GM23248 (cell line): ENCODE data around the gene LTK. TPM values are rescaled to one million over a fixed set of nuclear protein-coding genes. Genes with fewer than 3 reads are reported as not detected.

Experiments used
- DNase-seq: peaks from one replicate; pipeline ENCODE4 v3.0.0-alpha.2; 2015
- H2AFZ ChIP-seq: fragments of 200-600 bp; sonication (generic); 2 replicates; pipeline ENCODE4 v1.6.1; 2016; ENCODE audit warnings: antibody characterized with exemption
- H3F3A ChIP-seq: fragments of 200-600 bp; sonication (generic); 2 replicates; pipeline ENCODE4 v1.6.1; 2016; ENCODE audit warnings: mild to moderate bottlenecking, antibody characterized with exemption, mixed run types; ENCODE audit not compliant: insufficient read depth
- H3K27ac ChIP-seq: fragments of 200-600 bp; sonication (generic); 2 replicates; pipeline ENCODE4 v1.5.1; 2016; ENCODE audit warnings: mild to moderate bottlenecking
- H3K27me3 ChIP-seq: fragments of 200-600 bp; sonication (generic); replicated peaks from 2 replicates; pipeline ENCODE4 v1.6.1; 2016; ENCODE audit warnings: mild to moderate bottlenecking; ENCODE audit not compliant: insufficient read depth
- H3K36me3 ChIP-seq: fragments of 200-600 bp; sonication (generic); 2 replicates; pipeline ENCODE4 v1.6.1; 2016; ENCODE audit warnings: low read depth, mild to moderate bottlenecking
- H3K4me1 ChIP-seq: fragments of 200-600 bp; sonication (generic); 2 replicates; pipeline ENCODE4 v1.6.1; 2016; ENCODE audit warnings: mild to moderate bottlenecking; ENCODE audit not compliant: insufficient read depth
- H3K4me2 ChIP-seq: fragments of 200-600 bp; sonication (generic); one replicate; pipeline ENCODE4 v1.6.1; 2016; ENCODE audit warnings: mild to moderate bottlenecking; ENCODE audit not compliant: unreplicated experiment
- H3K4me3 ChIP-seq: fragments of 200-600 bp; sonication (generic); 2 replicates; pipeline ENCODE4 v1.5.1; 2016; ENCODE audit warnings: mild to moderate bottlenecking
- H3K79me2 ChIP-seq: fragments of 200-600 bp; sonication (generic); 2 replicates; pipeline ENCODE4 v1.6.1; 2016; ENCODE audit warnings: mild to moderate bottlenecking; ENCODE audit not compliant: insufficient read depth
- H3K9ac ChIP-seq: fragments of 200-600 bp; sonication (generic); 2 replicates; pipeline ENCODE4 v1.6.1; 2016; ENCODE audit warnings: mild to moderate bottlenecking
- H3K9me2 ChIP-seq: fragments of 200-600 bp; sonication (generic); 2 replicates; pipeline ENCODE4 v1.6.1; 2016; ENCODE audit warnings: mixed run types, mild to moderate bottlenecking, moderate library complexity; ENCODE audit not compliant: insufficient read depth
- H3K9me3 ChIP-seq: fragments of 200-600 bp; sonication (generic); one replicate; pipeline ENCODE4 v1.6.1; 2017; ENCODE audit warnings: low read depth
- H4K20me1 ChIP-seq: fragments of 200-600 bp; sonication (generic); 2 replicates; pipeline ENCODE4 v1.6.0; 2016; ENCODE audit not compliant: insufficient read depth
- EZH2 ChIP-seq: fragments of 200-600 bp; sonication (generic); IDR thresholded peaks from 2 replicates; pipeline ENCODE4 v1.6.1; 2018; ENCODE audit warnings: antibody characterized with exemption, mild to moderate bottlenecking; ENCODE audit not compliant: insufficient read depth, poor library complexity, severe bottlenecking
- EZH2phosphoT487 ChIP-seq: fragments of 200-600 bp; sonication (generic); IDR thresholded peaks from 2 replicates; pipeline ENCODE4 v1.6.1; 2018; ENCODE audit warnings: antibody characterized with exemption, moderate library complexity, mild to moderate bottlenecking, low read depth; ENCODE audit not compliant: insufficient read depth
- WGBS, 2 experiments: methylation state at CpG; one replicate each; pipeline ENCODE4 v1.1.6; 2015 to 2017; ENCODE audit warnings: low lambda C conversion rate in 2 of 2, low coverage in 1 of 2; ENCODE audit errors: missing lambda C conversion rate in 2 of 2; 5-methylcytosine and 5-hydroxymethylcytosine counted together
- in situ Hi-C: fragments of 300-500 bp; cut with MboI; formaldehyde crosslinking; loops from 2 replicates; pipeline ENCODE4 v1.15.0; 2020
- polyA plus RNA-seq: library from polyadenylated mRNA; unstranded; fragments of >200 nt; fragmentation: Nextera tagmentation; extraction: Ambion mirVana; gene quantifications from 2 replicates; pipeline ENCODE4 v1.2.1, GENCODE V29; 2016
- total RNA-seq: library from RNA; depleted of rRNA; stranded (reverse); fragments of >200 nt; shearing (Covaris generic); gene quantifications from 2 replicates; pipeline ENCODE4 v1.2.3, GENCODE V29; 2014; rRNA removed

Gene LTK
- total and polyA plus RNA-seq, 2 experiments from 2014 or later, result not detected

DNA sequence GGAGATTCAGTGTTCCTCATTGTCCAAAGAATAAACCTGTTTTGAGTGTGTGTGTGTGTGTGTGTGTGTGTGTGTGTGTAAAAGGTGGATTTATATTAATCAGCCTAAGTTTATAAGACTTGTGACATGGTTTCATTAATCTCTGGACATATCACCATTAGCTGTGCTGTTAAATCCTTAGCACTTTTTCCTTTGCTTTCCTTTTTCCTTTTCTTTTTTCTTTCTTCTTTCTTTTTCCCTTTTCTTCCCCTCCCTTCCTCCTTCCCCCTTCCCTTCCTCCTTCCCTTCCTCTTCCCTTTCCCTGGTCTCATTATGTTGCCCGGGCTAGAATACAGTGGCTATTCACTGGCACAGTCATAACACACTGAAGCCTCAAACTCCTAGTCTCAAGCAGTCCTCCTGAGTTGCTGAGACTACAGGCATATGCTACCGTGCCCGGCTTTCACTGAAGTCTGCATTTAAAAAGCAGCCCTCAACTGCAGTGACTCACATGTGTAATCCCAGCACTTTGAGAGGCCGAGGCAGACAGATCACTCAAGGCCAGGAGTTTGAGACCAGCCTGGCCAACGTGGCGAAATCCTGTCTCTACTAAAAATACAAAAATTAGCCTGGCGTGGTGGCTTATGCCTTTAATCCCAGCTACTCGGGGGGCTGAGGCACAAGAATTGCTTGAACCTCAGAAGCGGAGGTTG, 48.6 kb downstream of the LTK start:
- H3K79me2 ChIP-seq, result 0 out of 2 replicates have a peak, but pooled peaks cover 14% of the 10 kb centered on the region
- in situ Hi-C loops, result no loop called here
- no peak overlapping the region for H3K4me3 ChIP-seq
- H3K27me3 ChIP-seq, result no peaks in the 10 kb centered on the region
- no peaks in the 10 kb centered on the region for H3K9me2 ChIP-seq
- TF ChIP-seq EZH2phosphoT487, result no peak
- TF ChIP-seq EZH2, result no peak
- H3K4me2 ChIP-seq, result no peak overlapping the region
- H3K36me3 ChIP-seq, result peaks cover 16% of the 10 kb centered on the region
- H3K27ac ChIP-seq, result no peak overlapping the region
- 96 to 99% methylated on average over 9 of the region's 9 CpGs for WGBS, 2 experiments
- H2AFZ ChIP-seq, result no peak overlapping the region
- no peaks in the 10 kb centered on the region for H4K20me1 ChIP-seq
- no peaks in the 10 kb centered on the region for H3K9me3 ChIP-seq
- no peak for DNase-seq
- no peaks in the 10 kb centered on the region for H3K4me1 ChIP-seq
- H3K9ac ChIP-seq, result no peak overlapping the region
- H3F3A ChIP-seq, result no peaks in the 10 kb centered on the region

DNA sequence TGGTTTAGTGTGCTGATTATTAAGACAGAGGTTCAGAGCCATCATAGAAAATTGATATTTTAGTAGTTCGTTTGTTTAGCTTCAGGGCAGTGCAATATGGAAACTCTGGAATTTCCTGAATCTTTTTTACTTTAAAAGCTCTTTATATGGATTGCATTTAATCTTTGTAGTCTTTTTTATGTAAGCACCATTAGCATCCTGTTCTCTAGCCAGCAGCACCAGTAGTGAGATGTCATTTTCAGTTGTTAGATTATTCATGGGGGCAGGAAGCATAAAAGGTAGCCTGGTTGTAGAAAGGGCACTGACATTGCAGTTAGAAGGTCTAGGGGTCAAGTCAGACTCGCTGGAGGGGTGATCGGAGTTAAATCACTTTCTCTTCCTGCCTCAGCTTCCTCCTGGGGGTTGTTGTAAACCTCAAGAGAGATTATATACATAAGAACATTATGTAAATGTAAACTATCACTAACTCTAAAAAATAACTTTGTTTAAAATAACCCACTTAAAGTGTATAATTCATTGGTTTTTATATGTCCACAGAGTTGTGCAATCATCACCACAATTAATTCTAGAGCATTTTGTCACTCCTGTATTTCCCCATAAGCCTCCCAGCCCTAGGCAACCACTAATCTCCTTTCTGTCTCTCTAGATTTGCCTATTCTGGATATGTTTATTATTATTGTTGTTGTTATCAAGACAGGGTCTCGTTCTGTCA, 51.4 kb downstream of the LTK start:
- H3K27ac ChIP-seq, result no peak overlapping the region
- no peaks in the 10 kb centered on the region for H3K9me2 ChIP-seq
- TF ChIP-seq EZH2phosphoT487 (no peak), EZH2 (no peak)
- peak; percentile 12 for DNase-seq
- H3K4me2 ChIP-seq, result no peak overlapping the region
- no peaks in the 10 kb centered on the region for H3K9me3 ChIP-seq
- H2AFZ ChIP-seq, result no peak overlapping the region
- no peaks in the 10 kb centered on the region for H3K27me3 ChIP-seq
- no peak overlapping the region for H3K4me3 ChIP-seq
- peaks cover 23% of the 10 kb centered on the region for H3K36me3 ChIP-seq
- no peak overlapping the region for H3K9ac ChIP-seq
- WGBS, 2 experiments, result 74 to 77% methylated on average over 4 of the region's 4 CpGs
- 0 out of 2 replicates have a peak, but pooled peaks cover 14% of the 10 kb centered on the region for H3K79me2 ChIP-seq
- H3K4me1 ChIP-seq, result no peaks in the 10 kb centered on the region
- H4K20me1 ChIP-seq, result no peaks in the 10 kb centered on the region
- H3F3A ChIP-seq, result no peaks in the 10 kb centered on the region
- in situ Hi-C loops, result no loop called here

Other genes starting within 250 kb of the LTK start
- gene OIP5, start 181.2 kb downstream of the LTK start, total RNA-seq, result 2.3 and 7.3 TPM in 2 replicates
- gene OIP5, start 181.2 kb downstream of the LTK start, polyA plus RNA-seq, result 7.8 and 8.6 TPM in 2 replicates
- gene NUSAP1, start 180.9 kb downstream of the LTK start, total RNA-seq, result 33.3 and 77.9 TPM in 2 replicates
- 43.1 and 47.1 TPM in 2 replicates for gene NUSAP1, start 180.9 kb downstream of the LTK start, polyA plus RNA-seq
- gene NDUFAF1, start 111.3 kb downstream of the LTK start, total RNA-seq, result 18.8 and 27.3 TPM in 2 replicates
- 32.0 and 33.9 TPM in 2 replicates for gene NDUFAF1, start 111.3 kb downstream of the LTK start, polyA plus RNA-seq
- gene RTF1, start 96.7 kb downstream of the LTK start, total RNA-seq, result 16.3 and 20.5 TPM in 2 replicates
- 58.6 and 61.7 TPM in 2 replicates for gene RTF1, start 96.7 kb downstream of the LTK start, polyA plus RNA-seq
- 0.43 and 7.7 TPM in 2 replicates for gene ITPKA, start 20.0 kb downstream of the LTK start, total RNA-seq
- gene ITPKA, start 20.0 kb downstream of the LTK start, polyA plus RNA-seq, result 0.14 TPM in 1 of 2 replicates, not detected in the other
- 15.7 and 16.5 TPM in 2 replicates for gene RPAP1, start 30.4 kb upstream of the LTK start, total RNA-seq
- gene RPAP1, start 30.4 kb upstream of the LTK start, polyA plus RNA-seq, result 10.7 and 11.4 TPM in 2 replicates
- 5.2 and 7.5 TPM in 2 replicates for gene TYRO3, start 45.4 kb upstream of the LTK start, total RNA-seq
- 7.9 and 8.8 TPM in 2 replicates for gene TYRO3, start 45.4 kb upstream of the LTK start, polyA plus RNA-seq
- 14.8 and 28.2 TPM in 2 replicates for gene MGA, start 146.6 kb upstream of the LTK start, total RNA-seq
- gene MGA, start 146.6 kb upstream of the LTK start, polyA plus RNA-seq, result 11.8 and 13.2 TPM in 2 replicates